CD4-positive, alpha-beta T cell treated with Interleukin-15 for 1 hour (primary cell): ENCODE data around the gene RAB40B.
"Not testable (repeated sequence)": the region's sequence is repeated elsewhere in the genome, so short reads cannot be mapped to it uniquely, and the experiment has no call there.

Experiments
- DNase-seq: peaks from one replicate; pipeline ENCODE4 v3.0.0-alpha.2; 2020

Gene RAB40B, protein sequence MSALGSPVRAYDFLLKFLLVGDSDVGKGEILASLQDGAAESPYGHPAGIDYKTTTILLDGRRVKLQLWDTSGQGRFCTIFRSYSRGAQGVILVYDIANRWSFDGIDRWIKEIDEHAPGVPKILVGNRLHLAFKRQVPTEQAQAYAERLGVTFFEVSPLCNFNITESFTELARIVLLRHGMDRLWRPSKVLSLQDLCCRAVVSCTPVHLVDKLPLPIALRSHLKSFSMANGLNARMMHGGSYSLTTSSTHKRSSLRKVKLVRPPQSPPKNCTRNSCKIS

GRCh38 chr17:82698065-82698973 is at the start of gene RAB40B:
Gene RAB40B (minus strand): TSS chr17:82698698. CDS start chr17:82698596, 102 bp downstream.
- DNase-seq = peak; percentile 99

DNA sequence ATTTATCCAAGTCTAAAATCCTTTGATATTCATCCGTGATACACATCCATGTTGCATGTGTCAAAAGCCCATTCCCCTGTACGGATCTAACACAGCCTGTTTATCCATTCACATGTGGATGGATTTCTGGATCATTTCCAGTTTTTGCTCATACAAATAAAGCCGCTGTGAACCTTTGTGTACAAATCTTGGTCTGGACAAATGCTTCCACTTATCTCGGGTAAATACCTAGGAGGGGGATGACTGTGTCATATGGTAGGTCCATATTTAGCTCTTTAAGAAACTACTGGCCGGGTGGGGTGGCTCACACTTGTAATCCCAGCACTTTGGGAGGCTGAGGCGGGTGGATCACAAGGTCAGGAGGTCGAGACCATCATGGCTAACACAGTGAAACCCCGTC is 47.0 kb upstream of the RAB40B start:
- no peak for DNase-seq

- not testable (repeated sequence) for DNase-seq
Measured at GRCh38 chr17:82744736-82745135, 46.2 kb upstream of the RAB40B start.

- no peak for DNase-seq
Measured at GRCh38 chr17:82743344-82744219, 45.1 kb upstream of the RAB40B start.

DNA sequence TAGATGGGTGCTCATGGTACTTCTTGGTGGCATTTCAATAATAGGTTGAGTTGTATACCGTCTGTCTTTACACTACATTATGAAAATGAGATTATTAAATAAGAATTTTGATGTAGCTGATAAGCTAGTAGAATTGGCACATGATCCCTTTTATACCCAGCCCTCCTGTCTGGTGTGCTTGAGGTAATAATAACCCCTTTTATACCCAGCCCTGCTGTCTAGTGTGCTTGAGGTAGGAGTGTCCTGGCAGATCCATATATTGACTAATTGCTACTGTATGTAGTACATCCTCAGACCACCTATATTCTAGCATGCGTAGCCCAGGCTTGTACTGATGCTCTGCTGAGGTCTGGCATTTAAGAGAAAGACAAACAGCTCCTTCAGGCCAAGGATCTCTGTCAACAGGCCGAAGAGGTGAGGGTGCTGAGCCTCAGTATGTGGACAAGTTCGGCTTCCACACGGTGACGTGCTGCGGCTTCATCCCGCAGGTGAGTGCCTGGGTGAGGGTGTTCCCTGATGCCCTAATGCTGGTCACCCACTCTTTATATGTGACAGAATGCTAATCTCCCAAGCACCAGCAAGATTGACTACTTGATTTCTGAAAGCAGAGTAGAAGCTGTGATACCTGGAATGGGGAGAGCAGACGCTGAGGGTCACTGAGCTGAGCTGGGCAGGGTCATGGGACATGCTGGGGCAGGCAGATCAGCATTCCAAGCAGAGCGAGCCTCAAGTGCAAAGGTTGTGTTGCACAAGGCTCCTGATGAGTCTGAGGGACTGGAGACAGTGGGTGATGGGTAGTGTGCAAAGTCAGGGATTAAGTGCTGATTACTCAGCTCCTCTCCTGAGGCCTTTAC is 42.6 kb upstream of the RAB40B start:
- no peak for DNase-seq

GRCh38 chr17:82737967-82738877 is 39.7 kb upstream of the RAB40B start:
- no peak for DNase-seq

- DNase-seq = no peak
Measured at GRCh38 chr17:82736511-82737185, 38.1 kb upstream of the RAB40B start.

DNA sequence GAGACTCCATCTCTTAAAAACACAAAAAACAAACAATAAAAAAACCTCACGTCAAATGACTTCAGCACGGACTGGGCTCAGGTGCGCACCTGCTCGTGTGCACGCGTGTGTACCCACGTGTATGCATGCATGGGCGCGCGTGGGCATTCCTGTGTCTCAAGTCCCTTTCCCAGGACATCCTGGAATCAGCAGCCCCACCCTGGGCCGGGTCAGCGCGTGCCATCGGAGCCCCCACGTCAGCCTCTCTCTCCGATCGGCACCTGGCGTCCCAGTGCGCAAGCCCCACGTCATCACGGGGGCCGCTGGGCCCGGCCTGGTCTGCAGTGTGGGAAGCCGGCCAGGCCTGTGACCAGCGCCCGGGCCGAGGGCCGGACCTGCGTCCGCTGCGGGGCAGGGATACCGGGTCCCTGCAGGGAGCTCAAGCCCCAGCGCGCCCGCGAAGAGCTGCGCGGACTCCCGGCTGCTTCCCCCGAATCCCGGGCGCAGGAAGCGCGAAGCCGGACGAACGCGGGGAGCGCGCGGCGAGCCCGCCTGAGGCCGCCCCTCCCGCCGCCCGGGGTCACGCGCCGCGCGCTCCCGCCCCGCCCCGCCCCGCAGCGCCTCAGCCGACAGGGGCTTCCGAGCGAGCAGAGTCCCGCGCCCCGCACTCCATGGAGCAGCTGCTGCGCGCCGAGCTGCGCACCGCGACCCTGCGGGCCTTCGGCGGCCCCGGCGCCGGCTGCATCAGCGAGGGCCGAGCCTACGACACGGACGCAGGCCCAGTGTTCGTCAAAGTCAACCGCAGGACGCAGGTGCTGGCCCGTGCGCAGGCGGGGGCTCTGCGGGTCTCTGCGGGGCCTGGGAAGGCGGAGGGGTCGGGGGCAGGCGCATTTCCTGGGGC is 36.7 kb upstream of the RAB40B start, which contains the start of gene FN3K:
Gene FN3K (plus strand): TSS at position 629 of the 880 bp plus-strand sequence. CDS start 22 bp downstream, at position 651.
- DNase-seq = no peak

DNA sequence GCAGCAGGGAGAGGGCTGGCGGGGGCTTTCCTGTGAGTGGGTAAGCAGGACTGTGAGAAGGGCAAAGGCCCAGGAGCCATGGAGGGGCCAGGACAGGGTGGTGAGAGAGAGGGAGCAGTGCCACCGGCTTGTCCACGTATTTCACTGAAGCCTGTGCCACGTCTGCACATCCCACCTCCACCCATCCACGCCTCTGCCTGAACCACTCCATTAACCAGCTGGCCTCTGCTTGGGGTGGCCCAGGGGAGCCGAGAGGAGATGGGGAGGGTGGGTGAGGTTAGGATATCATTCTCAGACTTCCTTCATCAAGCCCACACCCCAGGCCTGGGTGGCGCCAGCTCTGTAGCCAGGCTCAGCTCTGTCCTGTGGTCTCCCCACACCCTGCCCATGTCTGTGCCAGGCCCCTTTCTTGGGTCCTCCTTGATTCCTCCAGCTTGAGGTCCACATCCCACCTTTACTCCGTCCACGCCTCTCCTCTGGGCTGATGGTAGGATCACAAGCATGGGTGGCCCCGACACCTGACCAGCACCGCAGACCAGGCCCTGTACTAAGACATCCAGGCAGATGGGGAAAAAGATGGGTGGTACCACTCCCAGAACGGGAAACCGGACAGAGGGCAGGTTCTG is 33.7 kb upstream of the RAB40B start:
- DNase-seq = no peak

- DNase-seq = no peak
Measured at GRCh38 chr17:82729479-82730260, 31.2 kb upstream of the RAB40B start.

DNA sequence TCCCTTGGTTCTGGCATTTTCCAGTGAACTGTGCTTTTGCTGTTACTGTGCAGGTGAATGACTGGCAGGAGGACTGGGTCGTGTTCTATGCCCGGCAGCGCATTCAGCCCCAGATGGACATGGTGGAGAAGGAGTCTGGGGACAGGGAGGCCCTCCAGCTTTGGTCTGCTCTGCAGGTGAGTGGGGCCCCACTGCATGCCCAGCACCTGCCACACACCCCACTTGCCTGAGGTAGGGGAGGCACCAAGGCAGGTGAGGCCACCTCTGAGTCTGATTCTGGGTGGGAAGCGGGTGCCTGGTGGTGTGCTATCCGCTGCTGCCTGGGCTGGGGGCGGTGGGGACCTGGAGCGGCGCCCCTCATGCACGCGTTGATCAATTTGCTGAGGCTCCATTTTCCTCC is 27.9 kb upstream of the RAB40B start:
- DNase-seq = no peak

GRCh38 chr17:82723169-82723807 is 24.8 kb upstream of the RAB40B start:
- no peak for DNase-seq

DNA sequence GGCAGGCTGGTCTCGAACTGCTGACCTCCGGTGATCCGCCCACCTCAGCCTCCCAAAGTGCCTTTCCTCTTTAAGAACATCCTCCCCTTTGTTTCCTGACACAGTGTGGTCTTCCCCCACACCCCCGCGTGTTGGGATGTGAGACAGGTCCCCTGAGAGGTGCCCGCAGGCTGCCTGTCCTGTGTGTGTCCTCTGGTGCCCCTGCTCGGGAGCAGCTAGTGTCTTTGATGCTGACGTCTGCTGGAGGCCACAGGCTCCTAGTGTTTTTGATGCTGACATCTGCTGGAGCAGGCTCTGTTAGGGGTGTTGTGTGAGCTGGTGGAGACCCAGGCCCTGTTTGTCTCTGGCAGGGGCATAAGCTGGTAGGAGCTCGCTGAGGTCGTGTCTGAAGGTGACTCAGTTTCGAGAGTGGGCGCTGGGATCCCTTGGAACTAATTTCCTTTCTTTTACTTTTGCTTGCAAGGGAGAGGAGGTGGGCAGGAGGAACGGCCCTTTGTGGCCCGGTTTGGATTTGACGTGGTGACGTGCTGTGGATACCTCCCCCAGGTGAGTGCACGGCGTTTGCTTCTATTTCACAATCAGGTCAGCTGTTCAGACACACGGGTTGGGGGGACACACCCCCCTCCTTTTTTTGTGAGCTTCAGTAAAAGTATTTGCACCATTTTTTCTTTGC is 24.0 kb upstream of the RAB40B start:
- no peak for DNase-seq

- DNase-seq = no peak
Measured at GRCh38 chr17:82720204-82720603, 21.7 kb upstream of the RAB40B start.

GRCh38 chr17:82718986-82719685 is 20.6 kb upstream of the RAB40B start:
- DNase-seq = no peak
